ENCODE results near the gene TUBB2A.

DNA sequence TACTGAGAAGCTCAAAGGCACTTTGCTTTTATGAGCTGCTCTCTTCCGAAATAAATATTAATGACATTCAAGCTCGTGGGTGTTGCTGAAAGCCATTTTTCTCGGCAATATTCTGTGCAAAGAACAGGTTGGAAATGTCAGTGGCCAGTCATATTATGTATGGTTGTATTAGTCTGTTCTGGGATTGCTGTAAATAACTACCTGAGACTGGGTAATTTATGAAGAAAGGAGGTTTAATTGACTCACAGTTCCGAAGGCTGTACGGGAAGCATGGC lies 38.0 kb upstream of the TUBB2A start:
- TF ChIP-seq, protein P1, sequence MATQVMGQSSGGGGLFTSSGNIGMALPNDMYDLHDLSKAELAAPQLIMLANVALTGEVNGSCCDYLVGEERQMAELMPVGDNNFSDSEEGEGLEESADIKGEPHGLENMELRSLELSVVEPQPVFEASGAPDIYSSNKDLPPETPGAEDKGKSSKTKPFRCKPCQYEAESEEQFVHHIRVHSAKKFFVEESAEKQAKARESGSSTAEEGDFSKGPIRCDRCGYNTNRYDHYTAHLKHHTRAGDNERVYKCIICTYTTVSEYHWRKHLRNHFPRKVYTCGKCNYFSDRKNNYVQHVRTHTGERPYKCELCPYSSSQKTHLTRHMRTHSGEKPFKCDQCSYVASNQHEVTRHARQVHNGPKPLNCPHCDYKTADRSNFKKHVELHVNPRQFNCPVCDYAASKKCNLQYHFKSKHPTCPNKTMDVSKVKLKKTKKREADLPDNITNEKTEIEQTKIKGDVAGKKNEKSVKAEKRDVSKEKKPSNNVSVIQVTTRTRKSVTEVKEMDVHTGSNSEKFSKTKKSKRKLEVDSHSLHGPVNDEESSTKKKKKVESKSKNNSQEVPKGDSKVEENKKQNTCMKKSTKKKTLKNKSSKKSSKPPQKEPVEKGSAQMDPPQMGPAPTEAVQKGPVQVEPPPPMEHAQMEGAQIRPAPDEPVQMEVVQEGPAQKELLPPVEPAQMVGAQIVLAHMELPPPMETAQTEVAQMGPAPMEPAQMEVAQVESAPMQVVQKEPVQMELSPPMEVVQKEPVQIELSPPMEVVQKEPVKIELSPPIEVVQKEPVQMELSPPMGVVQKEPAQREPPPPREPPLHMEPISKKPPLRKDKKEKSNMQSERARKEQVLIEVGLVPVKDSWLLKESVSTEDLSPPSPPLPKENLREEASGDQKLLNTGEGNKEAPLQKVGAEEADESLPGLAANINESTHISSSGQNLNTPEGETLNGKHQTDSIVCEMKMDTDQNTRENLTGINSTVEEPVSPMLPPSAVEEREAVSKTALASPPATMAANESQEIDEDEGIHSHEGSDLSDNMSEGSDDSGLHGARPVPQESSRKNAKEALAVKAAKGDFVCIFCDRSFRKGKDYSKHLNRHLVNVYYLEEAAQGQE (IDR thresholded peaks at IDR 0.05; ENCODE audit: low read depth, low read length), result no peak
- TF ChIP-seq, protein P2, sequence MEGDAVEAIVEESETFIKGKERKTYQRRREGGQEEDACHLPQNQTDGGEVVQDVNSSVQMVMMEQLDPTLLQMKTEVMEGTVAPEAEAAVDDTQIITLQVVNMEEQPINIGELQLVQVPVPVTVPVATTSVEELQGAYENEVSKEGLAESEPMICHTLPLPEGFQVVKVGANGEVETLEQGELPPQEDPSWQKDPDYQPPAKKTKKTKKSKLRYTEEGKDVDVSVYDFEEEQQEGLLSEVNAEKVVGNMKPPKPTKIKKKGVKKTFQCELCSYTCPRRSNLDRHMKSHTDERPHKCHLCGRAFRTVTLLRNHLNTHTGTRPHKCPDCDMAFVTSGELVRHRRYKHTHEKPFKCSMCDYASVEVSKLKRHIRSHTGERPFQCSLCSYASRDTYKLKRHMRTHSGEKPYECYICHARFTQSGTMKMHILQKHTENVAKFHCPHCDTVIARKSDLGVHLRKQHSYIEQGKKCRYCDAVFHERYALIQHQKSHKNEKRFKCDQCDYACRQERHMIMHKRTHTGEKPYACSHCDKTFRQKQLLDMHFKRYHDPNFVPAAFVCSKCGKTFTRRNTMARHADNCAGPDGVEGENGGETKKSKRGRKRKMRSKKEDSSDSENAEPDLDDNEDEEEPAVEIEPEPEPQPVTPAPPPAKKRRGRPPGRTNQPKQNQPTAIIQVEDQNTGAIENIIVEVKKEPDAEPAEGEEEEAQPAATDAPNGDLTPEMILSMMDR (IDR thresholded peaks at IDR 0.05 in 2 of 3, conservative IDR thresholded peaks at IDR 0.05 in 1 of 3; ENCODE audit: control insufficient read depth in 2 of 3, extremely low read depth in 1 of 3, insufficient read depth in 1 of 3, low read depth in 3 of 3, low read length in 3 of 3), result no peak
- TF ChIP-seq, protein P3, sequence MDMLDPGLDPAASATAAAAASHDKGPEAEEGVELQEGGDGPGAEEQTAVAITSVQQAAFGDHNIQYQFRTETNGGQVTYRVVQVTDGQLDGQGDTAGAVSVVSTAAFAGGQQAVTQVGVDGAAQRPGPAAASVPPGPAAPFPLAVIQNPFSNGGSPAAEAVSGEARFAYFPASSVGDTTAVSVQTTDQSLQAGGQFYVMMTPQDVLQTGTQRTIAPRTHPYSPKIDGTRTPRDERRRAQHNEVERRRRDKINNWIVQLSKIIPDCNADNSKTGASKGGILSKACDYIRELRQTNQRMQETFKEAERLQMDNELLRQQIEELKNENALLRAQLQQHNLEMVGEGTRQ (IDR thresholded peaks at IDR 0.05; ENCODE audit: borderline replicate concordance, low read depth, low read length), result no peak

Measured in GM12878 (cell line).